HEK293 (cell line): ENCODE results near the gene DMBT1.

Source experiments
- CTCF ChIA-PET: fragments of 350-600 bp; formaldehyde crosslinking; extraction: SDS; loops from one replicate; lab custom pipeline; 2021; ENCODE audit warnings: antibody characterized with exemption; lab: Yijun Ruan, JAX
- POLR2A ChIA-PET: fragments of 300-600 bp; formaldehyde crosslinking; extraction: SDS; loops from one replicate; lab custom pipeline; 2020; ENCODE audit warnings: antibody characterized with exemption, inconsistent platforms; lab: Yijun Ruan, JAX
- H3K27ac ChIP-seq: fragments of 200-500 bp; sonication (Bioruptor generic); 2 replicates; pipeline ENCODE4 v1.5.1; 2014; ENCODE audit warnings: low read depth, low read length, control low read depth, inconsistent platforms; ENCODE audit errors: extremely low read depth
- H3K36me3 ChIP-seq, 2 experiments: fragments of 200-500 bp in 1 of 2; sonication (Bioruptor generic) in 1 of 2; 1 replicate in 1 of 2; 2 replicates in 1 of 2; pipeline ENCODE4 v1.5.1; 2014 to 2017; ENCODE audit warnings: inconsistent platforms in 2 of 2, low read length in 2 of 2; ENCODE audit not compliant: control insufficient read depth in 2 of 2, insufficient read depth in 1 of 2
- H3K4me1 ChIP-seq: fragments of 200-500 bp; sonication (Bioruptor generic); 2 replicates; pipeline ENCODE4 v1.5.1; 2014; ENCODE audit warnings: mild to moderate bottlenecking, low read length, inconsistent platforms; ENCODE audit not compliant: control insufficient read depth, insufficient read depth
- H3K4me3 ChIP-seq: 2 replicates; pipeline ENCODE4 v1.5.1; 2011; ENCODE audit warnings: low read depth, mild to moderate bottlenecking, control low read depth, low read length, moderate library complexity
- H3K9me3 ChIP-seq: fragments of 200-500 bp; sonication (Bioruptor generic); 2 replicates; pipeline ENCODE4 v1.5.1; 2014; ENCODE audit warnings: low read depth, low read length, inconsistent platforms; ENCODE audit not compliant: control insufficient read depth, insufficient read depth
- GLI4 ChIP-seq: fragments of 450-650 bp; formaldehyde crosslinking; IDR thresholded peaks from 2 replicates; pipeline ENCODE4 v1.5.1; 2016; ENCODE audit warnings: missing biosample characterization, missing genetic modification characterization
- INSM2 ChIP-seq: fragments of 450-650 bp; formaldehyde crosslinking; IDR thresholded peaks from 2 replicates; pipeline ENCODE4 v1.5.1; 2016; ENCODE audit warnings: missing biosample characterization, missing genetic modification characterization
- KLF17 ChIP-seq: fragments of 450-650 bp; formaldehyde crosslinking; IDR thresholded peaks from 2 replicates; pipeline ENCODE4 v1.5.1; 2016; ENCODE audit warnings: missing biosample characterization, missing genetic modification characterization
- OSR2 ChIP-seq: fragments of 450-650 bp; formaldehyde crosslinking; IDR thresholded peaks from 2 replicates; pipeline ENCODE4 v1.5.1; 2016; ENCODE audit warnings: missing biosample characterization, missing genetic modification characterization
- OVOL3 ChIP-seq: fragments of 450-650 bp; formaldehyde crosslinking; IDR thresholded peaks from 2 replicates; pipeline ENCODE4 v1.5.1; 2016; ENCODE audit warnings: missing biosample characterization, missing genetic modification characterization
- PATZ1 ChIP-seq: fragments of 450-650 bp; formaldehyde crosslinking; IDR thresholded peaks from 2 replicates; pipeline ENCODE4 v1.5.1; 2016; ENCODE audit warnings: missing biosample characterization, missing genetic modification characterization
- SP3 ChIP-seq: fragments of 450-650 bp; formaldehyde crosslinking; IDR thresholded peaks from 2 replicates; pipeline ENCODE4 v1.5.1; 2016; ENCODE audit warnings: missing biosample characterization, missing genetic modification characterization
- ZBTB7A ChIP-seq: fragments of 450-650 bp; formaldehyde crosslinking; IDR thresholded peaks from 2 replicates; pipeline ENCODE4 v1.5.1; 2016; ENCODE audit warnings: low read depth, missing biosample characterization, missing genetic modification characterization
- ZNF202 ChIP-seq: fragments of 450-650 bp; formaldehyde crosslinking; IDR thresholded peaks from 2 replicates; pipeline ENCODE4 v1.5.1; 2016; ENCODE audit warnings: missing biosample characterization, missing genetic modification characterization, borderline replicate concordance
- ZNF23 ChIP-seq: fragments of 450-650 bp; formaldehyde crosslinking; IDR thresholded peaks from 2 replicates; pipeline ENCODE4 v1.5.1; 2016; ENCODE audit warnings: missing biosample characterization, missing genetic modification characterization, borderline replicate concordance
- ZNF510 ChIP-seq: fragments of 450-650 bp; formaldehyde crosslinking; IDR thresholded peaks from 2 replicates; pipeline ENCODE4 v1.5.1; 2018; ENCODE audit warnings: mild to moderate bottlenecking, missing genetic modification characterization, missing biosample characterization; ENCODE audit not compliant: insufficient replicate concordance
- ZNF513 ChIP-seq: fragments of 450-650 bp; IDR thresholded peaks from 2 replicates; pipeline ENCODE4 v1.5.1; 2018; ENCODE audit warnings: missing biosample characterization, missing genetic modification characterization
- ZNF555 ChIP-seq: fragments of 450-650 bp; formaldehyde crosslinking; conservative IDR thresholded peaks from 2 replicates; pipeline ENCODE4 v1.5.1; 2017; ENCODE audit warnings: missing biosample characterization, mild to moderate bottlenecking, missing genetic modification characterization, inconsistent platforms
- ZNF558 ChIP-seq: fragments of 450-650 bp; formaldehyde crosslinking; IDR thresholded peaks from 2 replicates; pipeline ENCODE4 v1.5.1; 2016; ENCODE audit warnings: missing biosample characterization, missing genetic modification characterization
- ZNF626 ChIP-seq: fragments of 450-650 bp; sonication (Bioruptor Pico); formaldehyde crosslinking; IDR thresholded peaks from 2 replicates; pipeline ENCODE4 v1.5.1; 2018; ENCODE audit warnings: missing biosample characterization, missing genetic modification characterization, inconsistent platforms
- ZNF701 ChIP-seq: fragments of 450-650 bp; formaldehyde crosslinking; IDR thresholded peaks from 2 replicates; pipeline ENCODE4 v1.5.1; 2016; ENCODE audit warnings: missing biosample characterization, missing genetic modification characterization
- ZNF785 ChIP-seq: fragments of 450-650 bp; formaldehyde crosslinking; IDR thresholded peaks from 2 replicates; pipeline ENCODE4 v1.5.1; 2016; ENCODE audit warnings: missing biosample characterization, missing genetic modification characterization
- ZSCAN30 ChIP-seq: fragments of 450-650 bp; IDR thresholded peaks from 2 replicates; pipeline ENCODE4 v1.5.1; 2018; ENCODE audit warnings: missing biosample characterization, mild to moderate bottlenecking, missing genetic modification characterization, moderate library complexity
- ZSCAN4 ChIP-seq: fragments of 450-650 bp; formaldehyde crosslinking; IDR thresholded peaks from 2 replicates; pipeline ENCODE4 v1.5.1; 2017; ENCODE audit warnings: missing biosample characterization, missing genetic modification characterization

Gene DMBT1

GRCh38 chr10:122658356-122659049 lies 97.9 kb downstream of the DMBT1 start (continued):
- TF ChIP-seq ZNF626 (tag by site-specific recombination) (no peak), OSR2 (tag by site-specific recombination) (no peak), ZNF555 (tag by site-specific recombination) (no peak), ZNF510 (tag by site-specific recombination) (no peak), ZSCAN30 (tag by site-specific recombination) (no peak), ZNF23 (tag by site-specific recombination) (no peak), PATZ1 (tag by site-specific recombination) (no peak), ZNF513 (tag by site-specific recombination) (no peak)

- Histone ChIP-seq H3K27ac (no peak overlapping the region), H3K9me3 (no peaks in the 10 kb centered on the region), H3K36me3 (no peaks in the 10 kb centered on the region), H3K4me3 (no peak overlapping the region), H3K4me1 (no peaks in the 10 kb centered on the region)
- no peak for TF ChIP-seq ZNF558 (tag by site-specific recombination)
- TF ChIP-seq GLI4 (tag by site-specific recombination): no peak
- TF ChIP-seq KLF17 (tag by site-specific recombination): no peak
- no peak for TF ChIP-seq INSM2
- TF ChIP-seq ZSCAN4 (tag by site-specific recombination): no peak
- POLR2A ChIA-PET: no interaction called here
- CTCF ChIA-PET: interaction anchor here (2.1 to 2.2 kb wide), 2 partner anchors 10 to 45 kb away, joined by 6 to 17 read pairs; no protein-coding TSS in a partner anchor
These were observed 98.6 kb downstream of the DMBT1 start for GRCh38 chr10:122659126-122659525.

- H3K27ac ChIP-seq: no peak overlapping the region
- no peaks in the 10 kb centered on the region for H3K36me3 ChIP-seq
- no peaks in the 10 kb centered on the region for H3K4me1 ChIP-seq
- H3K9me3 ChIP-seq: no peaks in the 10 kb centered on the region
- POLR2A ChIA-PET: no interaction called here
- no peak overlapping the region for H3K4me3 ChIP-seq
- TF ChIP-seq ZNF202 (tag by site-specific recombination): no peak
- no peak for TF ChIP-seq OVOL3
- no peak for TF ChIP-seq ZNF701 (tag by site-specific recombination)
- no peak for TF ChIP-seq ZBTB7A (tag by site-specific recombination)
- TF ChIP-seq SP3 (tag by site-specific recombination): no peak
- TF ChIP-seq ZNF785: no peak
- TF ChIP-seq, all 188 proteins: peak for 0
- CTCF ChIA-PET: interaction anchor here (2.1 to 2.2 kb wide), 2 partner anchors 10 to 44 kb away, joined by 6 to 17 read pairs; no protein-coding TSS in a partner anchor
These were observed 99.1 kb downstream of the DMBT1 start for GRCh38 chr10:122659651-122660050.
